GM21576 (cell line): Measurements from ENCODE around the gene MYOG.

Experiments
- ATAC-seq: cut with Tn5 transposase; IDR thresholded peaks from one replicate; pipeline ENCODE4 v1.9.1; 2021; ENCODE audit warnings: mild to moderate bottlenecking, moderate library complexity; ENCODE audit not compliant: unreplicated experiment

MYOG gene

GRCh38 chr1:203091199-203091477 is 5.3 kb upstream of the MYOG start:
- ATAC-seq, result no peak

GRCh38 chr1:203090421-203091198 is 4.8 kb upstream of the MYOG start:
- ATAC-seq, result no peak

GRCh38 chr1:203089651-203090045 is 3.8 kb upstream of the MYOG start:
- no peak for ATAC-seq

GRCh38 chr1:203089001-203089650 is 3.3 kb upstream of the MYOG start:
- no peak for ATAC-seq

- no peak for ATAC-seq
Measured at GRCh38 chr1:203088441-203088840, 2.6 kb upstream of the MYOG start.

DNA sequence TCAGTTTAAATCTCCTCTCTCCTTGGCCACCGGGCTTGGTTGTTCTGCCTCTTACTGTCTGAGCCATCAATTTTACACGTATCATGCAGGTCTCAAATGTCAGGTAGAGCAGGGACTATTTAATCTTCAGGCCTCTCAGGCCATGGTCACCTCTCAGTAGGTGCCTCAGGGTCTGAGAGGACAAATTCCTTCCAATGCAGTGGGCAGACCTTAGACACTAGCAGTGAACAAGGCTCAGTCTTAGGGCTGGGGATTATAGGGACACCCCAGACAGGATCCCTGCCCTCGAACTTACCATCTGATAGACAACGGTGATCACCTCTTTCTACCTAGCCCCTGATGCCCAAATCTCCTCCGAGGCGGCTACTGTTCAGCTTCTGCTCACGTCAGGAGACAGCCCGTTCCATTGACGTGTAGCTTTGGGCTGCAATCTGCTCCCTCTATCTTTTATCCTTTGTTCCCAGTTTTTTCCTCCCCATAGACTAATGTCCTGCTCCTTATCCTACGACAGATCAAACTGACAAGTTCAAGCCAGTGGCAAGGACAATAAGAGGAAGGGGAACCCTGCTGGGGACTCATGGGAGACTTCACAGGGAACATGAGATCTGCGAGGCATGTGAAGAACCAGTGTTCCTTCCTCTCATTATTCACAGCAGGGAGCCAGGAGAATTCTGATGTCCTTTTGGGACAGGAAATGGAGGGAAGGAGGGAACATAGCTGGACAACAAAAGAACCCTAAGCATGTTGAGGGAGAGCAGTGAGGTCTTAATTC is 1.4 kb upstream of the MYOG start:
- ATAC-seq, result no peak

DNA sequence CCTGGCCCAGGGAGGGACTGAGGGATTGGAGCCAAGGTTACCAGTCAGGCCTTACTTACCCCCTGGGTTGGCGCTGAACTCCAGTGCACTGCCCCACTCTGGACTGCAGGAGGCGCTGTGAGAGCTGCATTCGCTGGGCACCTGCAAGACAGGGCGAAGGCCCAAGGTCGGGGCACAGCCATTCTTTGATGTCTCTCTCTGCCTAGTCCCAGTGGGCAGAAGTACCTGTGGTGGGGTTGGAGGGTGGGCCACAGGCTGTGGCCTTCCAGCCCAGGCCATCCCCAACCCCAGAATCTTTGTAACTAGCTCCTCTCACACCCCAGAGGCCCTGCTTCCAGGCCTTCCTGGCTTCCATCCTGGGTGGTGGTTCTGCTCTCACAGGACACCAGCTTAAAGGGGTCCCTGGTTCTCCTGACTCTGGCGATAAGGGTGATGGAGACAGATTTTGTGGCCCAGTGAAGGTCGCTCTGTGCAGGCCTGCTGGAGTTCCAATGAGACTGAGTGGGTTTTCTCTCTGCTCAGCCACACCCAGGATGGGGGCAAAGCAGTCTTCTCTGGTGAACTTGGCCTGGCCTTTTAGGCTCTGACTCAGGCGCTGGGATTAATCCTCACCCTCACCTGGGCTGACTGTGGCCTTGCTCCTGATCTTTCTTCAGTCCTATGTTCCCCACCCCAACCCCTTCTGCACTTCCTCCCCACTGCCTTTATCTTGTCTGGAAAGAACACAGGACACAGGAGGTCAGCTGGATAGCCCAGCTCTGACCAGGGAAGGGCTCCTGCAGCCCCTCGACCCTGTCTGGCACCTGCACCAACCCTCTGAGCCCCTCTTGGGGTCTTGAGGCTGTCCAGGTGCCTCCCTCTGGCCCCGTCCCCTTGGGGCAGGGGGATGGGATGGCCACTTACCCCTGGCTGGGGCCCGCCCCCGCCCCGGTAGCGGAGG is 954 bp downstream of the MYOG start:
- no peak for ATAC-seq

- no peak for ATAC-seq
Measured at GRCh38 chr1:203083463-203083921, 2.3 kb downstream of the MYOG start.

GRCh38 chr1:203082571-203083462 is 3.0 kb downstream of the MYOG start:
- no peak for ATAC-seq

GRCh38 chr1:203082231-203082505 is 3.6 kb downstream of the MYOG start:
- ATAC-seq, result no peak

GRCh38 chr1:203081465-203082230 is 4.2 kb downstream of the MYOG start:
- no peak for ATAC-seq

DNA sequence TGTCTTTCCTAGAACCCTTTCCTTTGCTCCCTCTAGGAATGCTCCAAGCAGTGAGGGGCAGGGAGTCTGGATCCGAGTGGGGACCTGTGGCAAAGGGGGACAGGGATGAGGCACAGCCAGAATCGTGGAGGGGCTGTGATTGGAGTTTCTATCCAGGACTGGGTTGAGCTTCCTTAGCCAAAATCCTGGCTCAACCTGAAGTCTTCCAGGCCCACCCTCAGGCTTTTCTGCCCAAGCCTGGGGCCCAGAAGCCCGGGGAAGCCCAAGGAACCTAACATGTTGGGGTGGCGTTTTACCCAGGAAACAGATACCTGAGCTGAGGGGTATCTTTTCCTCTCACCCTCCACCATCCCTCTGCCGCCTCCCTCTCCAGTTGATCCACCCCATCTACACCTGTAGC is 5.4 kb downstream of the MYOG start:
- no peak for ATAC-seq

DNA sequence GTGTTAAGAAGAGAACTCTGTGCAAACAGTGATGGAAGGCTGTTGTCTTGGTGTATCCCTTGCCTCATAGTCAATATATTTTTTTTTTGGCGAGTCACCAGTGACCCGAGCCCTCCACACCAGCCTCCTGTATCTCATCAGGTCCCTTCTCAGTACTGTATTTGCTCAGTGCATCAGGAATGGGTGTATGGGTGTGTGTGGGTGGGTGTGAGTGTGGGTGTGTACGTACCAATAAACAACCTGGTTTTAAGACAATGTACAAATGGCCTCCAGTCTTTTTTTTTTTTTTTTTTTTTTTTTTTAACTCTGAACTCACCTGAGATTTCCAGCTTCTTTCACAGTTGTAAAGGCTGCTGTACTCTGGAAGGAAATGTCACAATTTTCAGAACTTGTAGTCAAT is 7.3 kb downstream of the MYOG start:
- ATAC-seq, result no peak

DNA sequence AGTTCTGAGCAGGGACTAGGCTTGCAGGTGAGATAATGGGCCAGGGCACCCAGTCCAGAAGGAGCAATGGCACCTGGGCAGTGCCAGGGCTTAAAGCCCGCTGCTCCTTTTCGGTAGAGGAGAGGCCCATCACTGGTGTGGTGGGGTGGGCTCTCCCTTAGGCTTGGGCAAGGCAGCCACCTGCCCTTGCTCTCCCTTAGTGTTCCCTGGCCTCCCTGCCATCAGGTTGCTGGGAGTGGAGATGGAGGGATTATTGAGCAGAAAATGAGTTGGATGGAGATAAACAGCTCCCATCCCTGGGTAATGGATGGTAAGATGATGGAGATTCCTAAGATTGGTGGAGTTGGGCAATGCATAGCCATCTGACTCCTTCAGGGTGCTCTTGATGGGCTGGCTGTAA is 7.9 kb downstream of the MYOG start:
- no peak for ATAC-seq

- ATAC-seq, result no peak
Measured at GRCh38 chr1:203077367-203077766, 8.4 kb downstream of the MYOG start.

DNA sequence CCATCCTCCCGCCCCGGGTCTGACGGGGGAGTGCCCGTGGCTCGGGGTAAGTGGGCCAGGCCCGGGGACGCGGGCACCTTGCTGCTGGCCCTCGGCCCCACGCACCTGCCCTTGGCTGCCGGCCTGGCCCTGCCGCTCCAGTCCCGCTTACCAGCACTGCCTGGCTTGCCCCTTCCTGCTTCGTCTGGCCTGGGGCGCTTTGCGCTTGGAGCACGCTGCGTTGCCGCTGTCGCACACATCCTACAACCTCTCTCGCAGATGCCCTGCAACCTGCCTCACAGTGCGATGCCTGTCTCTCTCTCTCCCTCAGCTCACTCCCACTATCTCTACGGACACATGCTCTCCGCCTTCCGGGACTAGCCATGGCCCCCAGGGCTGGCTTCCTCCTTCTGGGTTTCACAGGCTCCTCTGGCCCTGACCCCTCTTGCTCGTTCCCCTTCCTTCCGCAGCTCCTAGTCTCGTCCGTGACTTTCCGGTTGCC is 9.7 kb downstream of the MYOG start:
- ATAC-seq, result no peak

DNA sequence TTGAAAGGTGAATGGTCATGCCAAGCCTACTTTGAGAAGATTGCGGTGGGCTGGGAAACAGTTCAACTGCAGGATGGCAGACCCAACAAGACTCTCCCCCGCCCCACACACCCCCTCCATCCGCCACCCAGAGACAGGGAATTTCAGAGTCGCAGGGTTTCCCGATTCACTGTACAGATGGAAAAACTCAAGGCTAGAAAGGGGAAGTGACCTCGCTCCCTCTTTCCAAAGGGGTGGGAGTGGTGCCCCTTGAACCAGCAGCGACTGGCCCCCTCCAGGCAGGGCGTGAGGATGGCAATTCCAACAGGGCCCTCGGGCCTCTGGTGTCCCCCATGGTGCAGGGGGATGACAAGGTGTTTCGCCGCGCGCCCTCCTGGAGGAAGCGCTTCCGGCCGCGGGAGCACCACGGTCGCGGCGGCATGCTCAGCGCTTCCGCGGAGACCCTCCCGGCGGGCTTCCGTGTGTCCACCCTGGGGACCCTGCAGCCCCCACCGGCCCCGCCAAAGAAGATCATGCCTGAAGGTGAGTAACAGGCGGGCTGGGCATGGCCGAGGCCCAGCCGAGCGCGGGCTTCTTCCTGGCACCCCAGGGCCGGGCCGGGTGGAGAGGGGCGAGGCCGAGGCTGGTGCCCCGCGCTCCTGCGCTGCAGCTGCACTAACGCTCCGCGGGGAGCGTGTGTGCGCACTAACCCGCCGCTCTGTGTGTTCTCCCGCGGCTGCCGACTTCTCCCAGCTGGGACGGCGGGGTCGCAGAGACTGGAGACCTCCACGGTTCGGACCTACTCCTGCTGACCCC is 10.4 kb downstream of the MYOG start:
- no peak for ATAC-seq

GRCh38 chr1:203074610-203075009 is 11.2 kb downstream of the MYOG start:
- ATAC-seq, result no peak
